GM19468 (cell line): ENCODE measurements around the gene NHERF2.

ENCODE experiments used
- ATAC-seq: cut with Tn5 transposase; IDR thresholded peaks from one replicate; pipeline ENCODE4 v1.9.1; 2021; ENCODE audit warnings: mild to moderate bottlenecking, moderate library complexity, moderate number of reproducible peaks; ENCODE audit not compliant: unreplicated experiment; ENCODE audit errors: extremely low read depth

The NHERF2 gene

GRCh38 chr16:2026461-2027023 is at the start of gene NHERF2:
Gene NHERF2, plus strand, starts transcription at chr16:2026902. Its CDS starts 104 bp downstream, at chr16:2027006.
- ATAC-seq: no peak

- ATAC-seq: no peak
These were observed 49.5 kb upstream of the NHERF2 start for GRCh38 chr16:1976951-1977874.

GRCh38 chr16:1977875-1978268 is 48.8 kb upstream of the NHERF2 start:
- no peak for ATAC-seq

- no peak for ATAC-seq
These were observed 48.1 kb upstream of the NHERF2 start for GRCh38 chr16:1978476-1979120.

- no peak for ATAC-seq
These were observed 47.3 kb upstream of the NHERF2 start for GRCh38 chr16:1979271-1980029.

GRCh38 chr16:1980030-1980769 is 46.5 kb upstream of the NHERF2 start:
- ATAC-seq: no peak

GRCh38 chr16:1980770-1981087 is 46.0 kb upstream of the NHERF2 start:
- ATAC-seq: no peak

GRCh38 chr16:1981398-1981836 is 45.3 kb upstream of the NHERF2 start, which contains the start of gene NOXO1:
Gene NOXO1, minus strand, starts transcription at chr16:1981469. Its CDS starts 290 bp downstream, at chr16:1981179.
- ATAC-seq: no peak

GRCh38 chr16:1982013-1982433 is 44.7 kb upstream of the NHERF2 start:
- ATAC-seq: no peak

GRCh38 chr16:1982991-1983543 is 43.6 kb upstream of the NHERF2 start:
- no peak for ATAC-seq

GRCh38 chr16:1983544-1984346 is 43.0 kb upstream of the NHERF2 start, which contains the start of gene GFER:
Gene GFER, plus strand, starts transcription at chr16:1984193. Its CDS starts 26 bp downstream, at chr16:1984219.
- peak; percentile 58 for ATAC-seq

- no peak for ATAC-seq
These were observed 42.1 kb upstream of the NHERF2 start for GRCh38 chr16:1984347-1985225.

- ATAC-seq: no peak
These were observed 41.1 kb upstream of the NHERF2 start for GRCh38 chr16:1985466-1986150.

- no peak for ATAC-seq
These were observed 39.5 kb upstream of the NHERF2 start for GRCh38 chr16:1987198-1987597.

GRCh38 chr16:1989209-1990100 is 37.2 kb upstream of the NHERF2 start, which contains the start of gene SYNGR3:
Gene SYNGR3, plus strand, starts transcription at chr16:1989970. Its CDS starts 133 bp downstream, at chr16:1990103.
- ATAC-seq: no peak

- ATAC-seq: no peak
These were observed 36.7 kb upstream of the NHERF2 start for GRCh38 chr16:1990101-1990350.
